ENCODE data around the gene LHFPL5.

The LHFPL5 gene

DNA sequence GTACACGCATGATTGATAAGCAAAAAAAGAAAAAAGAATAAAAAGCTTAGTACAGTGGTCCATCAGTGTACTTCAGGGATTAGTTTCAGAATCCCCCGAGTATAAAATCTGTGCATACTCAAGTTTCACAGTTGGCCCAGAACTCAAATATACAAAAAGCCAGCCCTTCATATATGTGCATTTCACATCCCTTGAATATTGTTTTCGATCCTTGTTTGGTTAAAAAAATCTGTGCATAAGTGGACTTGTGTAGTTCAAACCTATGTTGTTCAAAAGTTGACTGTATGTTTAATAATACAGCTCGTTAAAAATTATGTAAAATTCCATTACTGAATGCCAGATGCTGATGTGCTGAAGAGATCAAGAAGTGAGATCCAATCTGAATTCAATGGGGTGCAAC lies 54.2 kb downstream of the LHFPL5 start:
- peaks cover 0 to 11% (median 0%) of the 10 kb centered on the region in 11 experiments; a peak in 4 of 22 replicates for H4K20me1 ChIP-seq
- H3K27ac ChIP-seq, result no peak overlapping the region
- no peak overlapping the region for H3K4me3 ChIP-seq
- H3K9ac ChIP-seq, result no peak overlapping the region
- H3K27me3 ChIP-seq, result no peaks in the 10 kb centered on the region
- peaks cover 0 to 9% (median 0%) of the 10 kb centered on the region in 10 experiments; a peak in 2 of 20 replicates for H3K4me1 ChIP-seq
- H3K36me3 ChIP-seq, result peaks cover 87 to 100% (median 99%) of the 10 kb centered on the region in 11 experiments
- peaks cover 0 to 7% (median 1%) of the 10 kb centered on the region in 11 experiments; a peak in 5 of 22 replicates for H3K9me3 ChIP-seq (replicated peaks in 1 of 11)
- no peak for TF ChIP-seq Cebpa-rat (IDR thresholded peaks at IDR 0.05)
- H3K4me2 ChIP-seq, result no peak overlapping the region; a peak in 1 of 22 replicates

Measured in BLaER1 treated with 17β-estradiol and CSF1 and Interleukin-3, amounts not matched to agents 10 nM and 100 nM (cell line).